ENCODE results near the gene B4GALNT3. TPM values are rescaled to one million over a fixed set of nuclear protein-coding genes. Genes with fewer than 3 reads are reported as not detected.
A peak's percentile ranks its signal among the peaks of the same experiment; 100 is the strongest.

B4GALNT3 gene
- total RNA-seq, 1 experiment from 2014 or later = 77.9 TPM

- no peak for TF ChIP-seq CTCF (IDR thresholded peaks at IDR 0.05; ENCODE audit: insufficient read depth in 1 of 2, low read depth in 1 of 2, low read length in 1 of 2, severe bottlenecking in 1 of 2, unreplicated experiment in 1 of 2)
- no peaks in the 10 kb centered on the region for H3K9me3 Mint-ChIP-seq (ENCODE audit: unreplicated experiment)
- no peaks in the 10 kb centered on the region for H3K36me3 ChIP-seq (ENCODE audit: control insufficient read depth, insufficient read depth, low read length)
- ChIA-PET POLR2A (no interaction called here), CTCF (interaction anchor here (0.8 kb wide), 1 partner anchor 18 kb away, joined by 3 read pairs; no protein-coding TSS in a partner anchor)
- no peaks in the 10 kb centered on the region for H3K27me3 ChIP-seq (replicated peaks; ENCODE audit: control insufficient read depth, insufficient read depth, low read length)
- H3K4me3 ChIP-seq (ENCODE audit: low read depth, low read length) = no peak overlapping the region
- H3K4me1 ChIP-seq = no peaks in the 10 kb centered on the region; the same call in 1 of the 2 replicates
- peak in 1 of 2 experiments; percentile 28 for DNase-seq
- no peak overlapping the region for H3K27ac Mint-ChIP-seq (ENCODE audit: unreplicated experiment)
- H3K36me3 Mint-ChIP-seq (ENCODE audit: insufficient read depth, unreplicated experiment) = no peaks in the 10 kb centered on the region
- peaks cover 6% of the 10 kb centered on the region for H3K4me1 Mint-ChIP-seq (ENCODE audit: low read depth, unreplicated experiment)
- H3K4me3 Mint-ChIP-seq (ENCODE audit: unreplicated experiment) = no peak overlapping the region
- H3K27me3 Mint-ChIP-seq (ENCODE audit: insufficient read depth, unreplicated experiment) = no peaks in the 10 kb centered on the region
- BruUV-seq (replicated peaks) = no TSS peak
- intact Hi-C loops (cut with micrococcal nuclease; ENCODE audit: unreplicated experiment) = no loop called here
- H3K9me3 ChIP-seq = peaks cover 5% of the 10 kb centered on the region; the same call in 1 of the 2 replicates
Measured at GRCh38 chr12:593396-594270, 133.9 kb downstream of the B4GALNT3 start.

- no peak overlapping the region for H3K4me3 Mint-ChIP-seq (ENCODE audit: unreplicated experiment)
- no peaks in the 10 kb centered on the region for H3K36me3 Mint-ChIP-seq (ENCODE audit: insufficient read depth, unreplicated experiment)
- H3K4me3 ChIP-seq (ENCODE audit: low read depth, low read length) = no peak overlapping the region
- no peak overlapping the region for H3K27ac Mint-ChIP-seq (ENCODE audit: unreplicated experiment)
- H3K9me3 Mint-ChIP-seq (ENCODE audit: unreplicated experiment) = no peaks in the 10 kb centered on the region
- H3K4me1 ChIP-seq = no peaks in the 10 kb centered on the region
- intact Hi-C loops (cut with micrococcal nuclease; ENCODE audit: unreplicated experiment) = no loop called here
- peak in 1 of 2 experiments; percentile 26 for DNase-seq
- H3K27me3 Mint-ChIP-seq (ENCODE audit: insufficient read depth, unreplicated experiment) = no peaks in the 10 kb centered on the region
- ChIA-PET POLR2A (no interaction called here), CTCF (no interaction called here)
- peaks cover 6% of the 10 kb centered on the region for H3K4me1 Mint-ChIP-seq (ENCODE audit: low read depth, unreplicated experiment)
- BruUV-seq (replicated peaks) = no TSS peak
- no peaks in the 10 kb centered on the region for H3K9me3 ChIP-seq
- no peaks in the 10 kb centered on the region for H3K36me3 ChIP-seq (ENCODE audit: control insufficient read depth, insufficient read depth, low read length)
- no peak for TF ChIP-seq CTCF (IDR thresholded peaks at IDR 0.05; ENCODE audit: insufficient read depth in 1 of 2, low read depth in 1 of 2, low read length in 1 of 2, severe bottlenecking in 1 of 2, unreplicated experiment in 1 of 2)
- H3K27me3 ChIP-seq (replicated peaks; ENCODE audit: control insufficient read depth, insufficient read depth, low read length) = no peaks in the 10 kb centered on the region
Measured at GRCh38 chr12:597926-598568, 138.3 kb downstream of the B4GALNT3 start.

- no peak for TF ChIP-seq CTCF (IDR thresholded peaks at IDR 0.05; ENCODE audit: insufficient read depth in 1 of 2, low read depth in 1 of 2, low read length in 1 of 2, severe bottlenecking in 1 of 2, unreplicated experiment in 1 of 2)
- BruUV-seq (replicated peaks) = no TSS peak
- Mint-ChIP-seq H3K9me3 (ENCODE audit: unreplicated experiment) (no peaks in the 10 kb centered on the region), H3K4me1 (ENCODE audit: low read depth, unreplicated experiment) (peaks cover 6% of the 10 kb centered on the region), H3K36me3 (ENCODE audit: insufficient read depth, unreplicated experiment) (no peaks in the 10 kb centered on the region), H3K27ac (ENCODE audit: unreplicated experiment) (no peak overlapping the region), H3K4me3 (ENCODE audit: unreplicated experiment) (no peak overlapping the region), H3K27me3 (ENCODE audit: insufficient read depth, unreplicated experiment) (no peaks in the 10 kb centered on the region)
- Histone ChIP-seq H3K27me3 (replicated peaks; ENCODE audit: control insufficient read depth, insufficient read depth, low read length) (no peaks in the 10 kb centered on the region), H3K36me3 (ENCODE audit: control insufficient read depth, insufficient read depth, low read length) (no peaks in the 10 kb centered on the region), H3K4me1 (no peaks in the 10 kb centered on the region), H3K4me3 (ENCODE audit: low read depth, low read length) (no peak overlapping the region), H3K9me3 (no peaks in the 10 kb centered on the region)
- DNase-seq = peak in 1 of 2 experiments; percentile 35
- POLR2A ChIA-PET = no interaction called here
- CTCF ChIA-PET = interaction anchor here (0.7 kb wide), 1 partner anchor 29 kb away, joined by 3 read pairs; no protein-coding TSS in a partner anchor
- intact Hi-C loops (cut with micrococcal nuclease; ENCODE audit: unreplicated experiment) = no loop called here
Measured at GRCh38 chr12:599756-600155, 140.0 kb downstream of the B4GALNT3 start.
